ENCODE measurements around the gene GRAMD2B.
"Not testable (repeated sequence)": the region's sequence is repeated elsewhere in the genome, so short reads cannot be mapped to it uniquely, and the experiment has no call there.

GRAMD2B gene

GRCh38 chr5:126410623-126411022 lies 12.6 kb upstream of the GRAMD2B start:
- DNase-seq (ENCODE audit: low spot score), result no peak

GRCh38 chr5:126413856-126414255 lies 9.4 kb upstream of the GRAMD2B start:
- DNase-seq (ENCODE audit: low spot score), result no peak

- DNase-seq (ENCODE audit: low spot score), result no peak
Observed at GRCh38 chr5:126414874-126415502, 8.2 kb upstream of the GRAMD2B start.

- DNase-seq (ENCODE audit: low spot score), result no peak
Observed at GRCh38 chr5:126415789-126416188, 7.4 kb upstream of the GRAMD2B start.

GRCh38 chr5:126416266-126416925 lies 6.8 kb upstream of the GRAMD2B start:
- DNase-seq (ENCODE audit: low spot score), result no peak

- no peak for DNase-seq (ENCODE audit: low spot score)
Observed at GRCh38 chr5:126417178-126417577, 6.0 kb upstream of the GRAMD2B start.

- no peak for DNase-seq (ENCODE audit: low spot score)
Observed at GRCh38 chr5:126419102-126419501, 4.1 kb upstream of the GRAMD2B start.

DNA sequence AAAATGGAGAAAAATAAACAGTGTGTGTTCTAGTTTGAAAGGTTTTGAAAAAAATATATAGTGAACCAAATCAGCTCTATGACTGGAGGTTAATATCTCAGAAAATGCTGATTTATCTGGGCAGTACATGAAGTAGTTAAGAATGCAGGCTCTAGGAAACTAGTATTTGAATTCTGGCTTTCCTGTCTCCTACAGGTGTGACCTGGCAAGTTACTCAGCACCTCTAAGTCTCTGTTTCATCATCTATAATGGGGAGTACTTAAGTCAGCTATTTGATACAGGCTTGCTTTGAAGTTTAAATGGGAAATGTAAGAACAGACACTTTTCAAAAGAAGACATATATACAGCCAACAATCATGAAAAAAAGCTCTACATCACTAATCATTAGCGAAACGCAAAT lies 5.2 kb downstream of the GRAMD2B start:
- DNase-seq (ENCODE audit: low spot score), result no peak

DNA sequence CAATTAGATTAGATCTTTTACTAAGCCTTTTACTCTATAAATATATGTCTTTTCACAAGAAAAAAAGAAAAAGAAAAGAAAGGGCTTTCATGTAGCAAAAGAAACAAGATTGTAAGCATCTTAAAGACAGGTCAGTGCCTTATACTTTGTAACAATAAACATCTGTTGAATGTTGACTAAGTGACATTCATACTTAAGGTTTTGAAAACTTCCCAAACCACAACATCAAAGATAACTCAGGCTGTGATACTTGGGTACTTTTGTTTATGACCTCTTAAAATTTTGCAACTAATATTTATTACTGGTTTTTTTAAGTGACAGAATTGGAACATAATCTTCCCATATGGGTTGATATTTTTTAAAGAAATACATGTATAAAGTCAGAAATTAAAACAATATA lies 7.4 kb downstream of the GRAMD2B start:
- DNase-seq (ENCODE audit: low spot score), result no peak

DNA sequence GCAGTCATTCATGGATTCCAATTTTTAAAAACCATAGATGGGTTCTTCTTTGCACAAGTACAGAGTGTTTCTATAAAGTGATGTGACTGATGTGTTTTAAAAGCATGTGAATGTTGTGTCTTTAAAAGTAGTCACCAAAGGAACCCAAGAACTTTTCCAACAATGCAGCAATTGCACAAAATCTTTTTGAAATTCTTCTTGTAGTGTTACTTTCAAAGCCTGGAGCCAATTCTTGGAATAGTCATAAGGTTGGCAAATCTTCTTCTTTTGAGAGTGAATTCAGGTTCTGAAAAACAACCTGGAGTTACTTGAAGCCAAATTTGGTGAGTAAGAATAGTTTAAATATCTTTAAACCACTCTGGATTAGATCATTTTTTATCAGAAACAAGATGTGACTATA lies 10.5 kb downstream of the GRAMD2B start:
- no peak for DNase-seq (ENCODE audit: low spot score)

GRCh38 chr5:126435261-126435660 lies 12.1 kb downstream of the GRAMD2B start:
- no peak for DNase-seq (ENCODE audit: low spot score)

DNA sequence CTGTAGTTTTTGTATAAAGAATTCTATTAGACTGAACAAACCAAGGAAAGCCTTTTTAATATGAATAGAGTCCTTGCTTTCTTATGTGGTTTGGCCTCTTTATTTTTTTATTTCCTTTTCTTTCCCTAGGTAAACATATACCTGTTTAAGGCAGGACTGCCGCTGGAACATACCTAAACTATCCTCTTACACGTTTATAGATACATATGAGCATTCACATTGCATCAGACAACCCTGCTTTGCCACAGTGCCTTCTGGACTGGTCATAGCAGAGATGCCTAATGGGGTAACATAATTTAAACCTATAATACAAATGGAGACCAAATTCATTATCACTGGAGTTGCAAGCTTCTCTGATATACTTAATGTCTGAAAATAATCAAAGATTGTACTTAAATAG lies 12.5 kb downstream of the GRAMD2B start:
- DNase-seq (ENCODE audit: low spot score), result no peak

DNA sequence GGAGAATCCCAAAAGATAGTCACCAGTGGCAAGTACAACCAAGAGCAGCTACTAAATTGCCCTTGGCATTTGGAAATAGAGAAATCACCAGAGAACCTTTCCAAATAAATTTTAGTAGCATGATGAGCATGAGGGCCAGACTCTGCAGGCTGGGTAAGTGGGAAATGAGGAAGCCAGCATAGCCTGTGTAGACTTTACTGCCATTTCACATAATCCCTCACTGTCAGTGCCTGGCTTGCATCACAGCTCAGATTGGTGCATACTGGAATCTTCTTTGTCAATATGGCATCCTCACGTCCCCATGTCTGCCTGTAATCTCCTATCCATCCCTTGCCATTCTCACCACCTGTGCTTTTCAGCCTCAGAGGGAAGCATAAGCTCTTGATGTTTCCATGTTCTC lies 14.5 kb downstream of the GRAMD2B start:
- DNase-seq (ENCODE audit: low spot score), result no peak

DNA sequence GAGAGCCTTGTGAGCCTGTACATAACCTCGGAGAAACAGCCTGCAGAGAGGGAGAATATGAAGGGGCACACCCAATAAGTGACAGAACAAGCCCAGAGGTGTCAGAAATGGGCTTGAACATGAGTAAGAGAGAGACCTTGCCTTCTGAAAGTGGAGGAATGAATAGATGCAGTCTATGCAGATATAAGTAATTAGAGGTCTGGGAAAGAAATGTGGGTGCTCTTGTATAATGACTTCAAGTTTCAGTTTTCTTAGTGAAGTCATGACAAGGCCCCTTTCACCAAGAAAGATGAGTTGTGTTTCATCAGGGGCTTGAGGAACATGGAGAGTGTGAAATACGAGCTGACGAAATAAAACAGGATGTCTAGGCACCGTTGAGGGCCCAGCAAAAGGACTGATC lies 15.1 kb downstream of the GRAMD2B start:
- no peak for DNase-seq (ENCODE audit: low spot score)

DNA sequence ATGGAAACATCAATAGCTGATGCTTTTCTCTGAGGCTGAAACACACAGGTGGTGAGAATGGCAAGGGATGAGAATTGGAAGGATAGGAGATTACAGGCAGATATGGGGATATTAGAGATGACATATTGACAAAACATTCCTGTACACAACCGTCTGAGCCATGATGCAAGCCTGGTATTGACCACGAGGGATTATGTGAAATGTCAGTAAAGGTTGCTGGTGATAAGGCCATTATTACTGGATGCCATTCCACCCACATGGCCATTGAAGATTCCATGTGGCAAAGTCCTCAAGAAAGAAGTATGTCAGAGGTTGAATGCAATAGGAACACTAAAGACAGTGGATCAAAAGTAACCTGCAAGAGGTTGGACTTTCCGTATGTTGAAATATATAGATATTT lies 15.7 kb downstream of the GRAMD2B start:
- no peak for DNase-seq (ENCODE audit: low spot score)

DNA sequence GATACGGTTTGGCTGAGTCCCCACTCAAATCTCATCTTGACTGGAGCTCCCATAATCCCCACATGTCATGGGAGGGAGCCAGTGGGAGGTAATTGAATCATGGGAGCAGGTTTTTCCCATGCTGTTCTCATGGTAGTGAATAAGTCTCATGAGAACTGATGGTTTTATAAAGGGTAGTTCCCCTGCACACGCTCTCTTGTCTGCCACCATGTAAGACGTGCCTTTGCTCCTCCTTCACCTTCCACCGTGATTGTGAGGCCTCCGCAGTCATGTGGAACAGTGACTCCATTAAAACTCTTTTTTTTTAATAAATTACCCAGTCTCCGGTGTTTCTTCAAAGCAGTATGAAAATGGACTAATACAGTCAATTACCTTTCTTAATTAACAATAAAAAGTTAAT lies 16.5 kb downstream of the GRAMD2B start:
- not testable (repeated sequence) for DNase-seq (ENCODE audit: low spot score)

- DNase-seq (ENCODE audit: low spot score), result no peak
Observed at GRCh38 chr5:126441230-126441629, 18.0 kb downstream of the GRAMD2B start.

DNA sequence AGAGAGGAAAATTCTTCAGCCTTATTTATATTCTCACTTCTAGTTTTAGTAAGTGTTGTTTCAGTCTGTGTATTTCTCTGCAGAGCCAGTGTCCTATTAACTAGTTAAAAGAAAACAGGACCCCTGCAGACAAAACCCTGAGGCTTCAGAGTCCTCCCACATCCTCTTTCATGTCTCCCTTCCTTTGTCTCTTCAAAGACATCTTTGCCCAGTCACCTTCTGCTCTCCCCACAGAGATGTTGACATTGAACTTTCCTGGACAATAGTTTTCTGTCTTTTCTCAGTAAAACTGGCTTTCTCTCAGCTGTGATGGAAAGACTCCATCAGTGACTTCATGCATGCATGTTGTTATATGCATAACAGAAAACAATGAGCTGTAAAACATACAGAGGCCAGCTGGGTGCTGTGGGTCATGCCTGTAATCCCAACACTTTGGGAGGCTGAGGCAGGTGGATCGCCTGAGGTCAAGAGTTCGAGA lies 20.2 kb downstream of the GRAMD2B start:
- no peak for DNase-seq (ENCODE audit: low spot score)

- no peak for DNase-seq (ENCODE audit: low spot score)
Observed at GRCh38 chr5:126444137-126444536, 20.9 kb downstream of the GRAMD2B start.

DNA sequence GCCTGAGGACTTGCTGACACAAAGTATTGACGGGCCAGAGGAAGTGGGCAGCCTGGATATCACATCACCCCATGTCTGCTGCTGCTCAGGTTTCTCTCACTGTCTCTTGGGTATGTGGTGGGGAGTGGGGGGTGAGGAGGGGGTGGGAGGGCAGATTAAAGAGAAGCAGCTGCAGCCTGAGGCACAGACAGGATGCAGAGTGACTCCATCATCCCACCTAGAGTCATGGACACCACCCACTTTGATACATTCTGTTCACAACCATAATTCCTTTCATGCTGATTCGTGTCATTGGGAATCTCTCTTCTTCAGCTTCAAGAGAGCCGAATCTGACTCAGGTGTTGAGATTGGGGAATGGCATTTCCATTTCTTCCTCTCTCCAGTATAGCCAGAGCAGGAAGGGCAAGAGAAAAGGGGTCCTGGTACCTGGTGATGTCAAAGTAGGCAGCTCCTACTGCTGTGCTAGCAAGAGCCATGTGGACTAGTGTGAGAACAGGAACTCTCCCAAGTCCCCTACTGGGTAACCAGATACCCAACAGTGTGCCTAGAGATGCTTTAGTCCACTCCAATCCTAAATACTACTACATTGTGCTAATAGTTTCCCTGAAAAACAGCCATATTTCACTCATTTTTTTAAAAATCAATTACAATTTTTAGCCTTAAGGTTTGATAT lies 22.4 kb downstream of the GRAMD2B start:
- DNase-seq (ENCODE audit: low spot score), result no peak

DNA sequence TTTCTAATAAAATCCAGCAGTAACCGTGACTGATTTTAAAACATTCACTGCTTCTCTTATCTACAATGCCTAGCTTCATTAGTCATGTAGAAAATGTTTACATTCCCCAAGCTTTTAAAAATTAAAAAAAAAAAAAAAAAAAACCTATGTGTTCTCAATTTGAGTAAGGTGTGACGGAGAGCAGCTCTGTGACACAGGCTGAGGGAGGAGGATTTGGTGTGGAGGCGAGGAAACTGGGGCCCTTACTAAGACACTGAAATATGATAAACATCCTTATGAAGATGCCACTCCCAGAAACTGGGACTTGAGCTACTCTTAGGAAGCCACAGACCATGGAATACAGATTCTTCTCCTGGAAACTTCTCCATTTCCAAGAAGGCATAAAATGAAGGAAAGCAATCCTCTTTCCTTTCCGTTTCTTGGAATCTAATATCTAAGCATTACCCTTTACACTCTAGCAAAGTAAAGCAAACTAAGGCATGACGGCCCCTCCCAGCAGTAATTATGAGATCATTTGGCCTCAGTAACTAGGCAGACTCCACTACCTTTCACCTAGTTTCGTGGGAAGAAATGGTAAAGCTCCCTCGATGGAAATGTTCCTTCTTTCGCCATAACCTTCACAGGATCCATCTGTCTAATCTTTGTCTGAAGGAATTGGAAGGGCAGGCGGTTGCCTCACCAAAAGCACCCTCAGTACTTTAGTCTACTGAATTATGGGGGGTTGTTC lies 23.5 kb downstream of the GRAMD2B start:
- DNase-seq (ENCODE audit: low spot score), result no peak

- DNase-seq (ENCODE audit: low spot score), result no peak
Observed at GRCh38 chr5:126448720-126449119, 25.5 kb downstream of the GRAMD2B start.

Measured in D341Med (cell line).